ENCODE results near the gene ADAP2.
"Not testable (repeated sequence)": the region's sequence is repeated elsewhere in the genome, so short reads cannot be mapped to it uniquely, and the experiment has no call there.

ADAP2 gene

DNA sequence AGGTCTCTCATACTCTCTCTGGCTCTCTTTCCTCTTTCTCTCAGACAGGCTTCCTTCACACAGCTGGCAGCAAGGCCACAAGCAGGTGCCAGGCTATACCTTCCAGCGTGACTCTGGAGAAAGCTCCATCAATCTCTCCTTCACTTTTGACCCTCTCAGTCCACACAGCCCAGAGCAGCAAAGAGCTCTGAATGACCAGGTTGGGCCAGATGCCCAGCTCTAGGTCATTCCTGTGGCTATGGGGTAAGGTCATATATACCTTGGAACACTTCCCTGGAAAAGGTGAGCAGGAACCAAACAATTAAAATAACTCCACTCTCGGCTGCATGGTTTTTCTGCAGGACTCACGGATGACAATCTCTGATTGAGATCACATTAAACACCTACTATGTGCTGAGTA is 8.8 kb downstream of the ADAP2 start:
- no peak for DNase-seq

DNA sequence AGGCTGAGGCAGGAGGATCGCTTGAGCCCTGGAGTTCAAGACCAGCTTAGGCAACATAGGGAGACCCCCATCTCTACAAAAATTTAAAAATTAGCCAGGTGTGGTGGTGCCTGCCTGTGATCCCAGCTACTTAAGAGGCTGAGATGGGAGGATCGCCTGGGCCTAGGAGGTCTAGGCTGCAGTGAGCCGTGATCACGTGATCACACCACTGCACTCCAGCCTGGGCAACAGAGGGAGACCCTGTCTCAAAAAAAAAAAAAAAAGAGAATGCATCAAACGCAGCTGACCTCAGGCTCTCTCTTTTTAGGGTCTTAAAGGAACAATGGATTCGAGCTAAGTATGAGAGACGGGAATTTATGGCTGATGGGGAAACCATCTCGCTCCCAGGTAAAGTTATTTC is 9.8 kb downstream of the ADAP2 start:
- not testable (repeated sequence) for DNase-seq

DNA sequence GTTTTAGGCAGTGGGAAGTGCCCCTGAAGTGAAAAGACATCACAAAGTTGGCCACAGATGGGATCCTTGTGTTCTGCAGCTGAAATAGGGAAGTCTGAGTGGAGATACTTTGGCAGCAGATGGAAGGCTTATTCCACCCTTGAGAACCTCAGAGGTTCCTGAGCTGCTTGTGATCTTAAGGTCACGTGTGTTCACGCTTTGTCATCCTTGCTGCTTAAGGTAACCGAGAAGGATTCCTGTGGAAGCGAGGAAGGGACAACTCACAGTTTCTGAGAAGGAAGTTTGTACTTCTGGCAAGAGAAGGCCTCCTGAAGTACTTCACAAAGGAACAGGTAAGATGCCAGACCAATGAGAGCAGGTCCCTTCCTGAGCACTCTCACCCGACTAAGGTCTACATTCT is 12.2 kb downstream of the ADAP2 start:
- no peak for DNase-seq

DNA sequence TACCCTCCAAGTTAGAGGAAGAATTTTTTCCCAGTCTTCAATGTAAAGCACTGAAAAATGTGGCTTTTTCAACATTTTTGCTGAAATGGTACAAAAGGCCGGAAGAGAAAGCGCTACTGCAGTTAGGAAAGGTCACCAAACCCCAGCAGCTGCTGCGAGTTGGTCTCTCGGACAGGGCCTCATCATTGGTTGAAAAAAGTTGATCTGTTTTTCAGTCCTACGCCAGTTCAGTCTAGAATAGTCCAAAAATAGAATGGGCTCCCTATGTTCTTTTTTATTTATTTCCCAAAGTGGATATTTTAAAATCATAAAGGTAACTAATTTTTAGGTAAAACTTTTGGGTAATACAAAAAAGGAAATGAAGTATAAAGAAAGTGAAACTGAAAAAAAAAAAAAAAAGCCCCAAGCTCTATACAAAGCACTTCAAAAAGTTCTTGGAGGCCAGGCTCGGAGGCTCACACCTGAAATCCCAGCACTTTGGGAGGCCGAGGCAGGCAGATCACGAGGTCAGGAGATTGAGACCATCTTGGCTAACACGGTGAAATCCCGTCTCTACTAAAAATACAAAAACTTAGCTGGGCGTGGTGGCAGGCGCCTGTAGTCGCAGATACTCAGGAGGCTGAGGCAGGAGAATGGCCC is 17.4 kb downstream of the ADAP2 start:
- no peak for DNase-seq

DNA sequence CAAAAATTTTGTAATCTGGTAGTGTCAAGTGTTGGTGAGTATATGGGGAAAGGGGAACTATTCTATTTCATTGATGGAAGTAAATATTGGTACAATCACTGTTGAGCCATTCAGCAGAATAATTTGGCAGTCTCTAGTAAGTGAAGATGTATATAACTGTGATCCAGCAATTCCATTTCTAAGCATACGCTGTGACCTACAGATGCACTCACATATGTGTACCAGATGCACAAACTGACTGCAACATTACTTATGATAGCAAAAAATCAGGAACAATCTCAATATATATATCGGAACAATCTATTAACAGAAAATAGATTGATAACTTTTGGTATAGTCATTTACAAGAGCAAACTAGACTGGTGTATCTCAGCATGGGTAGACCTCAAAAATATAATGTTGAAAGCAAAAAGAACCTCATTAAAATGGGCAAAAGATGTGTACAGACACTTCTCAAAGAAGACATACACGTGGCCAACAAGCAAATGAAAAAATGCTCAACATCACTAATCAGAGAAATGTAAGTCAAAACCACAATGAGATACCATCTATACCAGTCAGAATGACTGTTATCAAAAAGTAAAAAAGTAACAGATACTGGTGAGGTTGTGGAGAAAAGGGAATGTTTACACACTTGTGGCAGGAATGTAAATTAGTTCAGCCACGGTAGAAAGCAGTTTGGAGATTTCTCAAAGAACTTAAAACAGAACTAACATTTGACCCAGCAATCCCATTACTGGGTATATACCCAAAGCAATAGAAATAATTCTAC is 20.7 kb downstream of the ADAP2 start:
- DNase-seq, result no peak

DNA sequence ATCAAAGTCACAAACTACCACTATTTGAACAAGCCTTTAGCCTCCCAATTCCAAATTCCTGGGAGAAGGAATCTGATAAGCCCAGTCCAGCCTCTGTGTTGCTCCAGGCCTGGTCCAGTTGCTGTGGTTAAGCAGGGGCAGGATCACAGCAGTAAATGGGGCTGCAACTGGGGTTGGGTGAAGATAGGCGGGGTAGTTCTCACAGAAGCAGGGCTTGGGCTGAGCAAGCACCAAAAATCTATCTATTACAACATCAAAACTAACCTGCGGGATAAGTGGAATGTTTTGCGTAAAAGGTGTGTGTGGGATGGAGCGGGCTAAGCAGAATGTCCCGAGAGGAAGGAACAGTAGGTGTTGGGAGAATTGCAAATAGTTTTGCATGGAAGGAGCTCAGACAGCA is 26.1 kb downstream of the ADAP2 start:
- DNase-seq, result no peak

DNA sequence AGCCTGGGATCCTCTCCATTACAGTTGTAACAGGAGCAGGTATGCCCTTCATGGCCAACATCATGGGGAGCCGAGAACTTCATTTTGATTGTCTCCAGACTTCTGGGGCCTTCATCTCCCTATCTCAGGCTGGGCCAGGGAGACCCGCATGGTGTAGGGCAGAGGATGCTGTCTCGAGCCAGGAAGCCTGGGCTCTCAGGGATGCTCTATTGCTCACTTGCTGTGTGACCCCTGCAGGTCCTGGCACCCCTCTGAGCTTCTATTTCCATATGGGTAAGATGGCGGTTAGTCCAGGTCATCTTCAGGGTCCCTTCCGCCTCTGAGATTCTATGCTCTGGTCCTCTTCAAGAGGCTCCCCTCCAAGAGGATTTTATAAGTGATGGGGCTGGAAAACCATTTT is 28.4 kb downstream of the ADAP2 start:
- DNase-seq, result no peak

DNA sequence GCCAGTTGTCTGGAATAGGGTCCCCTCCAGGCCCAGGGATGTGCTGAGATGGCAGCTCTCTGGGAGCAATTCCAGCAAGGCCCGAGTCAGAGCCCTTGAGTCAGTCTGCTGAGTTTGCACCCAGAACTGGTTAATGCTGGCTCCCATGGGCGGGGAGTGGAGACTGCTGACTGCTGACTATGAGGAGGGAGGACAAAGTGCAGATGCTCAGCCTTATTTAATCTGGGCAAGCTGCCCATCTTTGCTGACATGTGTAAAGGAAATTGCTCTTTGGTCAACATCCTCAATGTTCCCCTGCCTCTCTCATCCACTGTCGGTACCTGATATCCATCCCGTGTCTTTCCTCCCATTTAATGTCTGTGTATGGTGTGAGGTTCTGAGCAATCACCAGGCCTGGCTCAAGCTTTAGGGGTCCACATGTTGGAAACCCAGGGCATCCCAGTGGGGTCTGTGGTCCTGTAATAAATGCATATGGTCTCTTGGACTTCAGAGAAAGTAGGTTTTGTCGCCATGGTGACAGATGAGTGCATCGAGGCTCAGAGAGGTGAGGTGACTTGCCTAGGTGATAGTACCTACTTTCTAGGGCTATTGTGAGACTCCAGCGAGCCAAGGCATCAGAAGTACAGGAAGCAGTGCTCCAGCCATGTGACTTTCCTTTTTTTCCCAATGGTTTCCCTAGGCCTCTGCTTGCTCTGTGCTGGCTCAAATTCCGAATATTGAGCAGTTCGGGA is 29.1 kb downstream of the ADAP2 start:
- DNase-seq, result peak; percentile 34

DNA sequence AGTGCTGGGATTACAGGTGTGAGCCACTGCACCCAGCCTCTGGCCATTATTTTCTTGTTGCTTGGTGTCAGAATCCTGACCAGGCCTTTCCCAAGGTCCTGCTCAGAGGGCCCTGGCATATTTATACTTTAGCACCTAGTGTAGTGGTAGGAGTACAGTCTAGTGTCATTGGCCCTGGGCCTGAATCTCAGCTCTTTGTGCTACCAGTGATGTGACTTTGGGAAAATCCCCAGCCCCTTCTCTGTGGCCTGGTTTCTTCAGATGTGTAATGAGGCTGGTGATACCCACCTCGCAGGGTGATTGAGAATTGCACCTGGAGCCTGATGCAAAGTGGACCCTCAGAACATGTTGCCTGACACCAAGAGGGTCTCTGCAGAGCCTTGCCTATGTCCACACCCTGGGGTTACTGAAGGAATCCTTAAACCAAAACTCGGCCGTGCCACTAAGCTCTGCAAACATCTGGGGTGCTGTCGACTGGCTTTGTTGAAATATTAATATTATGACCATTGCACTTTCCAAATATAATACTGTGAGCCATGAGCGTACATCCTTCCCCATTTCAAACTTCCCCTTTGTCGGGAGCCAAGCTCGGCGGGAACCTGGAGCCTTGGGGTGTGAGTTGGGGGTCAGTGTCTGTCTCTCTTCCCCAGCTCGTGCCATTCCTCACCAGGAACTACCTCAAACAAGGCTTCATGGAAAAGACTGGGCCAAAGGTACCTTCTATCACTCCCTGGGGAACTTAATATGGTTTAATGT is 31.1 kb downstream of the ADAP2 start:
- no peak for DNase-seq

DNA sequence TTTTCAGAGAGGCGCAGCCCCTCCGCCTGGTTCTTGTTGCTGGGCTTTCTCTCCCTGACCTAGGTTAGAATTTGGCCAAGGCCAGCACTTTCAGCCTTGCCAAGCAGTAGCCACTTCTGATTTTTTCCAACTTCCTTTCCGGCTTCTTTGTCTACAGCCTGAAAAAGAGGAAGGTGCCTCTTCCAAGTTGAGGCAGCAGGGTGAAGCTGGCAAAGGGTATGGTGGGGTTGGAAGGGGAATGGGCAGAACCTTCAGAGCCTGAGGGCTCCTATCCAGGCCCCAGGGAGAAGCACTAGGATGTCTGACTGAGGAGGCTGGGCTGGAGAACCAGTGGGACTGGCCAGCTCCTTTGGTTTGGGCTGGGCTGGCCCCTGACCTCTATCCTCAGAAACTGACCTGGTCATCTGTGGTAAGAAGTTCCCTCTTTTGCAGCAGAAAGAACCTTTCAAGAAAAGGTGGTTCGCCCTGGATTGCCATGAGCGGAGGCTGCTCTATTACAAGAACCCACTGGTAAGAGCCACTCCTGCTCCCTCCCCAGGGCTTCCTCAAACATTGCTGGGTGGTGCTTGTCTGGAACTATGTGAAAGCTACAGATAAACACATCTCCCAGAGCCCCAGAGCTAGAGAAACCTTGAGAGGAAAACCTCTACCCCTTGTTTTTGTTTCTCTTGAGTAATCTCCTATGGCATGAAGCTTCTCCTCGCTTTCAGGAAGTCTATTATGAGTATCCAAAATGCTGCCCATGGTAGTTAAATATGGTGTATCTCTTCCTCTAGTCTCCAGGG is 32.5 kb downstream of the ADAP2 start:
- DNase-seq, result no peak

DNA sequence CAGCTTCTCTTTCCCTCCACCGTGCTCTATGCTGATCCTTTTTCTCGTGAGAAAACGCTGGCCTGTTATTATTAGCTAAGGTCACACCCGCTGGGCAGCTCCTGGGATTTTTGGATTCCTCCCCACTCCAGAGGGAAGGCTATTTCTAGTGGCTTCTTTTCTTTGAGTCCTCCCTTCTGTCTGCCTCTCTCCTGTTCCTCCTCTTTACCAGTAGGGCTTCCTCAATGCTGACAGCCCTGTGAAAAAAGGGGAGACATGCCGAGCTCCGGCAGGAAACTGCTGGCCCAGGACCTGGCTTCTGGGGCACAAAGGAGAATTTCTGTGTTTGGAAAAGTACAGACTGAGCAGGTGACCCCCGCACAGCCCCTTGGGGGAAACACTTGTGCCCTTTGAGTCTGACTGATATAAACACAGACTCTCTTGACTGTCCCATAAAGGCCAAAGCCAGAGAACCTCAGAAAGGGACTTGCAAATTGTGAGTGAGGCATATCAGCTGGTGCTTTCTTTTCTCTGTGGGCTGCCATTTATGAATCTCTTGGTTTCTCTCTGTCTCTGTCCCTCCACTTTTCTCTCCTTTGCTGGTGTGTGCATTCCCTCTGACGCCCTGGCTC is 35.1 kb downstream of the ADAP2 start:
- no peak for DNase-seq

DNA sequence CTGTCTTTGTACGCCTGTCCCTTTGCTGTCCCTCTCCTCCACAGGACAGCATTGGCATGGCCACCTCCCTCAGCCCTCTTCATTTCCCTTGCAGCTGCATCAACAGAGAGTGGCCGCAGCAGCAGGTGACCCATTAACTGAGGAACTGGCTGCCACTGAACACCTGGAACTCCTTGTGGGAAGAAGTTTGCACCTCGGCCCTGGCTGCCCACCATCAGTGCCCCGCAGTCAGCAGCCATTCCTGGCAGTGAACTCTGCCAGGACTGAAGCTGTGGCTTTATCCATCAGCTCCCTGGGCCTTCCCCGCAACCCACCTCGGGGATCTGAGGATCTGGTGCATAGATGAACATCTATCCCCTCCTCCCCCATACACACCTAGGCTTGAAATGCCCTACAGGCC is 36.0 kb downstream of the ADAP2 start:
- DNase-seq, result no peak

DNA sequence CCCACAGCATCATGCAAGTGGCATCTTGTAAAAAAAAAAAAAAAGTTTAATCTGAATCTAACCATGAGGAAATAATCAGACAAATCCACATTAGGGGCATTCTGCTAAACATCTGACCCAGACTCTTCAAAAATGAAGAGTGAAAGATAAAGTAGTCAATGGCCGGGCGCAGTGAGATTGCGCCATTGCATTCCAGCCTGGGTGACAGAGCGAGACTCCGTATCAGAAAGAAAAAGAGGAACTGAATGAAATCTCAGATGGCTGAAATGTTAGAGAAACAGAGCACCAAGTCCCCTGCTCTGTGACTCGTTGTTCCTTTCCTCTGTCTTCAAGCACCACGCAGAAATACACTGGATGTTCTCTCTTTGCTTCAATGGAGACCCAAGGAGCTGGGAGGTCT is 36.4 kb downstream of the ADAP2 start:
- no peak for DNase-seq

DNA sequence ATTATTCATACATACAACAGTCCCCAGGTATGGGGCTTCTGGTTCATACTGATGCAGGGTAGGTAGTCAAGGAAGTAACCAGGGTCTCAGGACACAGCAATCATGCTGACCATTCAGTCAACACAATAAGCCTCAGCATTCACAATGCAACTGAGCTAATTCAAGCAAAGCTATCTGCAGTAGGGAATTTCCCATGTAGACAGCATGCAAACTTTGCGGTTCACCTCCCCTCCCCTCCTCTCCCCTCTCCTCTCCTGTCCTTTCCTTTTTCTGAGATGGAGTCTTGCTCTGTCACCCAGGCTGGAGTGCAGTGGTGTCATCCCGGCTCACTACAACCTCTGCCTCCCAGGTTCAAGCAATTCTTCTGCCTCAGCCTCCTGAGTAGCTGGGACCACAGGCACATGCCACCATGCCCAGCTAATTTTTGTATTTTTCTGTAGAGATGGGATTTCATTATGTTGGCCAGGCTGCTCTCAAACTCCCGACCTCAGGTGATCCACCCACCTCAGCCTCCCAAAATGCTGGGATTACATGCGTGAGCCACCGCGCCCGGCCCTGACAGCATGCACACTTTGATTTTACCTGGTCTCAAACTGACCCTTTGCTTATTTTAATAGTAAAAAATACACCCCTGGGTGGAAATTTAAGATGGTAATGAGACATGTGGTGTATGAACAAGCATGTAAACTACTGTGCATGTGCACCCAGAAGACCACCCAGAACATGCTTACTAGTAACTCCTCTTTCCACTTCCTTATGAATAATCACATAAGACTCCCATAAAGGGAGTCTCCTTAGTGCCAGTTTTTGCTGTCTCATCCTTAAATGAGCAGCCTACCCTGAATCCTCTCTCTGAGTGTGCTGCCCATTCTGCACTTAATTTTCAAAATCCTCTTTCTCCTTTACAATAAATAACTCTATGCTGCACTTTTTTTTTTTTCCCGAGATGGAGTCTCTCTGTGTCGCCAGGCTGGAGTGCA is 39.8 kb downstream of the ADAP2 start:
- DNase-seq, result no peak

DNA sequence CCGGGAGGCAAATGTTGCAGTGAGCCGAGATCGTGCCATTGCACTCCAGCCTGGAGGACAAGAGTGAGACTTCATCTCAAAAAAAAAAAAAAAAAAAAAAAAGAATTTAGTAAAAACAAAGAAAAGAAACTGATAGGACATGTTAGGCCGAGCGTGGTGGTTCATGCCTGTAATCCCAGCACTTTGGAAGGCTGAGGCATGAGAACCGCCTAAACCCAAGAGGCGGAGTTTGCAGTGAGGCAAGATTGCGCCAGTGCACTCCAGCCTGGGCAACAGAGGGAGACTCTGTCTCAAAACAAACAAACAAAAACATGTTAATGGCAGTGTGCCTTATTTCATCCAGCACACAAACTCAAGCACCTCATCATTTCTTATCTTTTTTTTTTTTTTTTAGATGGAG is 42.6 kb downstream of the ADAP2 start:
- DNase-seq, result not testable (repeated sequence)

DNA sequence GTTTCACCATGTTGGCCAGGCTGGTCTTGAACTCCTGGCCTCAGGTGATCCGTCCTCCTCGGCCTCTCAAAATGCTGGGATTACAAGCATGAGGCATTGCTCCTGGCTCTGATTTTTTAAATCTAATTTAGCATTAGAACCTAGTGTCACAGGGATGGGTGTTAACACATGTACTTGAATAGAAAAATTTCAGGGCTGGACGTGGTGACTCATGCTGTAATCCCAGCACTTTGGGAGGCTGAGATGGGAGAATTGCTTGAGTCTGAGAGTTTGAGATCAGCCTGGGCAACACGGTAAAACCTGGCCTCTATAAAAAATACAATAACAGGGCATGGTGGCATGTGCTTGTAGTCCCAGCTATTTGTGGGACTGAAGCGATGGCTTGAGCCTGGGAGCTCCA is 43.1 kb downstream of the ADAP2 start:
- DNase-seq, result no peak

DNA sequence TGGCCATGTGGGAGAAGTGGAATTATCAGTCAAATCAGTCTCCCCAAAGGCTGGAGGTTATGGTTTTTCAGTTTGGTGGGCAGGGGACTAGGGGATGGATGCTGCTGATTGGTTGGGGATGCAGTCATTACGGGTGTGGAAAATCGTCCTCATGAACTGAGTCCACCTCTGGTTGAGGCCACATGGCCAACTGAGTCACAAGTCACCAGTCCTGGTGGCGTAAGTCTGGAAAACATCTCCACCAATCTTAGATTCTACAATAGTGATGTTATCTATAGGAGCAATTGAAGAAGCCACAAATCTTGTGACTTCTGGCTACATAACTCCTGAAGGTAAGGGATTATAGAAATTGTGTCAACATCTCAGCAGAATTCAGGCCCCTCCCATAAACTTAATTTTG is 43.9 kb downstream of the ADAP2 start:
- DNase-seq, result no peak

DNA sequence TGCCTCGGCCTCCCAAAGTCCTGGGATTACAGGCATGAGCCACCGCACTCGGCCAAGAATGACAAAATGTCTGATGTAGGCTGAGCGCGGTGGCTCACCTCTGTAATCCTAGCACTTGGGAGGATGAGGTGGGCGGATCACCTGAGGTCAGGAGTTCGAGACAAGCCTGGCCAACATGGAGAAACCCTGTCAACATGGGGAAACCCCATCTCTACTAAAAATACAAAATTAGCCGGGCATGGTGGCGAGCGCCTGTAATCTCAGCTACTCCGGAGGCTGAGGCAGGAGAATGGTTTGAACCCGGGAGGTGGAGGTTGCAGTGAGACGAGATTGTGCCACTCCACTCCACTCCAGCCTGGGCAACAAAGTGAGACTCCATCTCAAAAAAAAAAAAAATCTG is 46.2 kb downstream of the ADAP2 start:
- not testable (repeated sequence) for DNase-seq

DNA sequence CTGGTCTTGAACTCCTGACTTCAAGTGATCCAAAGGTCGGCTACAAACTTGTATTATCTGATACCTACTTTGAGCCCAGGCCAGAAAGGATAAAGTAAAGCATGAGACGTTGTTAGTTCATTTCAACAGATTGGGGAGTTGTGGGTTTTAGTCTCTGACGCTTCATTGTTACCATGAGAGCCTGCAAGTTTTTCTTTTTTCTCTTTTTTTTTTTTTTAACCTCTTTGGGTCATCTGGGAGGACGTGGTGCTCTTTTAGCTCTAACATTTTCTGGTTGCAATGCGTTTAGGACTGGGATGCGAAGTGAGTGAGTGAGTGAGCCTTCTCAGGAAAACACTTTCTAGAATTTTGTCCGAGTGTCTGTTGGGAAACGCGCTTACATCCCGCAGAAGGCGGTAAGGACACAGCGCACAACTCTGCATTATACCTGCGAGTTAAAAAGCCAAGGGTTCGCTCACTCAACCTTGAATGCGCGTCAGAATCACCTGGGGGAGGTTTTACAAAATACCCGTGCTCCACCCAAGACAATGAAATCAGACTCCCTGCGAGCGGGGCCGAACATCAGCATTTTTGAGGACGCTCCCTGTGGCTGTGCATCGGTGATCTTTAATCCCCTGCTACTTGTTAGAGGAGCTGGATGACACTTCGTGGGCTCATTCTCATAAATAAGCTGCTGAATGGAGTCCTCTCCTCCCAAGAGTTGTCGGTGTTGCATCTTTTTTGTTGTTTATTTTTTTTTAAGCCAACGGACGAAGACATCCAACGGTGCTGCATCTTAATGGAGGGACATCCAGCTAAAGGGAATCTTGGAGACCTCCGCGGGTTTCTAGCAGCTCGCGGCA is 48.5 kb downstream of the ADAP2 start:
- DNase-seq, result no peak
